NCI-H748 treated with DMSO at 0.1 percent for 48 hours (cell line): ENCODE results near the gene EHHADH.
"Not testable (repeated sequence)": the region's sequence is repeated elsewhere in the genome, so short reads cannot be mapped to it uniquely, and the experiment has no call there.

Experiments
- DNase-seq: peaks from one replicate; lab custom pipeline; 2025; lab: John Stamatoyannopoulos, UW

The EHHADH gene

GRCh38 chr3:185251272-185251671 is 2.6 kb downstream of the EHHADH start:
- no peak for DNase-seq

GRCh38 chr3:185250653-185251052 is 3.2 kb downstream of the EHHADH start:
- DNase-seq: no peak

- DNase-seq: no peak
These were observed 3.6 kb downstream of the EHHADH start for GRCh38 chr3:185250247-185250646.

GRCh38 chr3:185242642-185243041 is 11.2 kb downstream of the EHHADH start:
- no peak for DNase-seq

GRCh38 chr3:185236969-185237368 is 16.9 kb downstream of the EHHADH start:
- no peak for DNase-seq

GRCh38 chr3:185233328-185233727 is 20.5 kb downstream of the EHHADH start:
- DNase-seq: no peak

GRCh38 chr3:185226526-185226925 is 27.3 kb downstream of the EHHADH start:
- not testable (repeated sequence) for DNase-seq

GRCh38 chr3:185225523-185225922 is 28.3 kb downstream of the EHHADH start:
- no peak for DNase-seq

- no peak for DNase-seq
These were observed 28.8 kb downstream of the EHHADH start for GRCh38 chr3:185225080-185225479.

GRCh38 chr3:185221203-185221602 is 32.6 kb downstream of the EHHADH start:
- no peak for DNase-seq

- DNase-seq: no peak
These were observed 37.3 kb downstream of the EHHADH start for GRCh38 chr3:185216607-185216958.

GRCh38 chr3:185215873-185216606 is 37.8 kb downstream of the EHHADH start:
- DNase-seq: no peak

- no peak for DNase-seq
These were observed 41.3 kb downstream of the EHHADH start for GRCh38 chr3:185212559-185212958.

GRCh38 chr3:185212086-185212485 is 41.8 kb downstream of the EHHADH start:
- DNase-seq: no peak

- DNase-seq: no peak
These were observed 43.2 kb downstream of the EHHADH start for GRCh38 chr3:185210621-185211142.

- no peak for DNase-seq
These were observed 45.0 kb downstream of the EHHADH start for GRCh38 chr3:185208823-185209222.

GRCh38 chr3:185207931-185208746 is 45.7 kb downstream of the EHHADH start:
- DNase-seq: no peak

GRCh38 chr3:185207481-185207880 is 46.4 kb downstream of the EHHADH start:
- DNase-seq: no peak

GRCh38 chr3:185205865-185206264 is 48.0 kb downstream of the EHHADH start:
- DNase-seq: no peak

- DNase-seq: no peak
These were observed 49.0 kb downstream of the EHHADH start for GRCh38 chr3:185204894-185205293.

- no peak for DNase-seq
These were observed 53.2 kb downstream of the EHHADH start for GRCh38 chr3:185200639-185201038.

GRCh38 chr3:185199671-185200070 is 54.2 kb downstream of the EHHADH start:
- no peak for DNase-seq

GRCh38 chr3:185199206-185199605 is 54.6 kb downstream of the EHHADH start:
- no peak for DNase-seq
